CD4-positive, alpha-beta T cell treated with Interleukin-17A for 4 hours (primary cell): ENCODE results near the gene IL13.
"Not testable (repeated sequence)": the region's sequence is repeated elsewhere in the genome, so short reads cannot be mapped to it uniquely, and the experiment has no call there.

ENCODE experiments used
- DNase-seq: peaks from one replicate; pipeline ENCODE4 v3.0.0-alpha.2; 2020; ENCODE audit warnings: mixed read lengths

Gene IL13

GRCh38 chr5:132691755-132692631 lies 34.0 kb downstream of the IL13 start:
- DNase-seq: not testable (repeated sequence)

- no peak for DNase-seq
Measured at GRCh38 chr5:132692632-132692967, 34.6 kb downstream of the IL13 start.

GRCh38 chr5:132695956-132696355 lies 38.0 kb downstream of the IL13 start:
- no peak for DNase-seq

- no peak for DNase-seq
Measured at GRCh38 chr5:132704875-132705274, 46.9 kb downstream of the IL13 start.

GRCh38 chr5:132708645-132709044 lies 50.7 kb downstream of the IL13 start:
- no peak for DNase-seq
